Muscle of back (tissue), 11 donors: ENCODE data around the gene HEATR5A. TPM values are rescaled to one million over a fixed set of nuclear protein-coding genes. Genes with fewer than 3 reads are reported as not detected.
A peak's percentile ranks its signal among the peaks of the same experiment; 100 is the strongest.
"Not testable (repeated sequence)": the region's sequence is repeated elsewhere in the genome, so short reads cannot be mapped to it uniquely, and the experiment has no call there.

Experiments
- DNase-seq, 3 donors: peaks; one replicate each; pipeline versions ENCODE4 v3.0.0 to v3.0.0-alpha.2; 2013
- polyA plus RNA-seq, 10 donors: library from polyadenylated mRNA; unstranded; fragments of 120-200 nt; gene quantifications; one replicate each; pipeline ENCODE4 v1.2.1, GENCODE V29; 2013; ENCODE audit not compliant: insufficient read length in 10 of 10

Gene HEATR5A
- polyA plus RNA-seq, 10 donors = 11.3 to 19.3 (median 16.2) TPM

DNA sequence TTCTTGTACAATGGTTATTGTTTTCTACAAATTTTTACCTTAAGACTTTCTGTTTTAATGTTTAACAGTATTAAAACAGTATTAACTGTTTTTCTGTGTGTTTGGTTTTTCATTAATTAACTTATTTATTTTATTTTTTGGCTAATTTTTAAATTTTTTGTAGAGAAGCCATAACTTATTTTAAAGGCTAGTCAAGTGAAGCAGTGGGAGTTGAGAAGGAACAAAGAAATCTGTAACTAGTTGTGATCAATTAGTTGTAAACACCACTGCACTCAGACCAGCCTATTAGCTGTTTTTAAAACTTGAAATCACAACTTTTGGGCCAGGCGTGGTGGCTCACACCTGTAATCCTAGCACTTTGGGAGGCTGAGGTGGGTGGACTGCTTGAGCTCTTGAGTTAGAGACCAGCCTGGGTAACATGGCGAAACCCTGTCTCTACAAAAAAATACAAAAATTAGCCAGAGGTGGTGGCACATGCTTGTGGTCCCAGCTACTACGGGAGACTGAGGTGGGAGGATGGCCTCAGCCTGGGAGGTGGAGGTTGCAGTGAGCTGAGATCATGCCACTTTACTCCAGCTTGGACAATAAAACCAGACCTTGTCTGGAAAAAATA lies 161.8 kb downstream of the HEATR5A start:
- no peak for DNase-seq

DNA sequence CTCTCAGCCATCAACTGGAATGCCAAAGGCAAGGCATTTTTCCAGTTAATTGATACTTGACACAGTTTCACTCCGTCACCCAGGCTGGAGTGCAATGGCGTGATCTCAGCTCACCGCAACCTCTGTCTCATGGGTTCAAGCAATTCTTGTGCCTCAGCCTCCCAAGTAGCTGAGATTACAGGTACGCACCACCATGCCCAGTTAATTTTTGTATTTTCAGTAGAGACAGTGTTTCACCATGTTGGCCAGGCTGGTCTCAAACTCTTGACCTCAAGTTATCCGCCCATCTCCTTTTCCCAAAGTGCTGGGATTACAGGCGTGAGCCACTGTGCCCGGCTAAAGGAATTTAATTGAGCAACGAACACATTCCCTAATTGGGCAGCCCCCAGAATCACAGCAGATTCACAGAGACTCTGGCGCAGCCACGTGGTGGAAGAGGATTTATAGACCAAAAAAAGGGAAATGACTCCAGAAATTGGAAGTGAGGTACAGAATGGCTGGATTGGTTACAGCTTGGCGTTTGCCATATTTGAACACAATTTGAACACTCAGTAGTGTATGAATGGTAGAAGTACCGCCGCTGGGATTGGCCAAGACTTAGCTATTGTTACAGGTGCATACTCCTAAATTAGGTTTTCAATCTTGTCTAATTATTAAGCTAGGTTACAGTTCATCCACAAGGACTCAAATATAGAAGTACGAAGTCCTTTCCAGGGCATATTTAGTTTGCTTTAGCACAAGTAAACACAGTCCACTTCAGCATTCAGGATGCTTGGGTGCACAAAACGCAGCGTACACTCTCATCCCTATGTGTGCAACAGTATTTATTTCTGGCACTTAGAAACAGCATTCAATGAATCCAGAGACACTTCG lies 162.6 kb downstream of the HEATR5A start:
- not testable (repeated sequence) for DNase-seq

DNA sequence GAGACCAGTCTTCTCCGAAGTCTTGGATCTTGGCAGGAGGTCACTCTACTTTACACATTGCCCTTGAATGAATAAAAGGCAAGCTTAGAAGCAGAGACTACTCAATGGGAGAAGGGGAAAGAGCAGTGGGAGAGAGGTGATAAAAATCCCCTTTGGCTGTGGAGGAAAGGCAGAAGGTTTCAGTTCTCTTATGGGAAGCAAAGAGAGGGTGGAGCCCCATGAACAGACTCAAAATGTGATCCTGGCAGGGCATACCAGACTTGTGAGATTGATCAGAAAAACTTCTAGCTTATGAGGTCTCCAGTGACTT lies 163.2 kb downstream of the HEATR5A start:
- no peak for DNase-seq

DNA sequence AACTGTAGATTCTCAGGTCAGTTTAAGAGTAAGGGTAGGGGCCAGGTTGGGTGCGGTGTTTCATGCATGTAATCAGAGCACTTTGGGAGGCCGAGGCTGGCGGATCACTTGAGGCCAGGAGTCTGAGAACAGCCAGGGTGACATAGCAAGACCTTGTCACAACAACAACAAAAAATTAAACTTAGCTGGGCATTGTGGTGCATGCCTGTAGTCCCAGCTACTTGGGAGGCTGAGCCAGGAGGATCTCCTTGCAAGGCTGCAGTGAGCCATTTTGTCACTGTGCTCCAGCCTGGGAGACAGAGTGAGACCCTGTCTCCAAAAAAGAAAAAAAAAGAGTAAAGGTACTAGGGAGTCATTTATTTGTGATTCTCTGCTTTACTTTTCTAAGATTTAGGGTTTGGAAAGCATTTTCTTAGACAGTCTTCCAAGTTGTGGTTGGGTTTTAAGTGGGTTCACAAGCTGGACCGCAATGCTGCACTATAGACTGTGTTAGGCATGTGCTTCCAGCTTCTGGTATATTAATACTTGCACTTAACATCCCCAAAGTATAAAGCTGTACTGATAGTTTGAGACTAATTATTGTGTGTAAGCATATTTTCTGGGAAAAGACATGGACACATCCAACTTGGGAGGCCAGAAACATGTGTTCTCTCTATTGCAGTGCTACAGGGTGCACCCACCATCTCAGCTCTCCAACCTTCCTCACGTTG lies 163.7 kb downstream of the HEATR5A start:
- DNase-seq = no peak

DNA sequence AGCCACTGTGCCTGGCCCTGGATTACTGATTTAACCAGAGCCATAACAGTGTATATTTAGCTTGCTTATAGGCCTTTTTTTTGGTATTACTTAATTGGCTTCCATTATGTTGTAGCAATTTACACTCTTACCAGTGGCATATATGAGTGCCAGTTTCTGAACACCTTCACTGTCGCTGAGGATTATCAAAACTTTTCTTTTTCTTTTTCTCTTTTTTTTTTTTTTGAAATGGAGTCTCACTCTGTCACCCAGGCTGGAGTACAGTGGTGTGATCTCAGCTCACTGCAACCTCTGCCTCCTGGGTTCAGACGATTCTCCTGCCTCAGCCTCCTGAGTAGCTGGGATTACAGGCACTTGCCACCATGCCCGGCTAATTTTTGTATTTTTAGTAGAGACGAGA lies 164.4 kb downstream of the HEATR5A start:
- DNase-seq = not testable (repeated sequence)

DNA sequence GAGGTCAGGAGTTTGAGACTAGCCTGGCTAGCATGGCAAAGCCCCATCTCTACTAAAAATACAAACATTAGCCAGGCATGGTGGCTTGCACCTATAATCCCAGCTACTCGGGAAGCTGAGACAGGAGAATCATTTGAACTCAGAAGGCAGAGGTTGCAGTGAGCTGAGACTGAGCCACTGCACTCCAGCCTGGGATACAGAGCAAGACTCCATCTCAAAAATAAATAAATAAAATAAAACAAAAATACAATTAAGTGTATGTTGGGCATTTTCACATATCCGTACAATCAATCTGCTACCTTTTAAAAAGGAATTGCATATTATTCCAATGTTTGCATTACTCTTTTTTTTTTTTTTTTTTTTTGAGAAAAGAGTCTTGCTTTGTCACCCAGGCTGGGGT lies 165.1 kb downstream of the HEATR5A start:
- DNase-seq = no peak

DNA sequence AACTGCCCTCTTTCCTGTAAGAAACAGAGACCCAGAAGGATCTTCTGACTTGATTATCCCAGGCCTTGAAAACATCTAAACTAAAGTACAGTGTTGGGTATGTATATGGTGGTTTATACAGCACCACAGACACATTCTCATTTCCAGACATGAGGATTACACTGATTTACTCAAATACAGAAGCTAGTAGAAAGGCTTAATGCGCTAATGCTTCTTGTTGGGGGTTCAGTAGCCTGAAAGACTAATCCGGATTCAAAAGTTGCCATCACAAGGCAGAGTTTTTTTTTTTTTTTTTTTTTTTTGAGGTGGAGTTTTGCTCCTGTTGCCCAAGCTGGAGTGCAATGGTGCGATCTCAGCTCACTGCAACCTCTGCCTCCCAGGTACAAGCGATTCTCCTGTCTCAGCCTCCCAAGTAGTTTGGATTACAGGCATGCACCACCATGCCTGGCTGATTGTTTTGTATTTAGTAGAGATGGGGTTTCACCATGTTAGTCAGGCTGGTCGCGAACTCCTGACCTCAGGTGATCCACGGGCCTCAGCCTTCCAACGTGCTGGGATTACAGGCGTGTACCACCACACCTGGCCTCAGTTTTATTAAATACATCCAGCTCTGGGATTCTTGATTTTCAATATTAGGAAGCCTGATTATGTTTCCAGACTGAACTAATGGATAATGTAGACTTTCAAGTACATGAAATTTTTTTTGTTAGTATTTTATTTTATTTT lies 166.4 kb downstream of the HEATR5A start:
- no peak for DNase-seq

DNA sequence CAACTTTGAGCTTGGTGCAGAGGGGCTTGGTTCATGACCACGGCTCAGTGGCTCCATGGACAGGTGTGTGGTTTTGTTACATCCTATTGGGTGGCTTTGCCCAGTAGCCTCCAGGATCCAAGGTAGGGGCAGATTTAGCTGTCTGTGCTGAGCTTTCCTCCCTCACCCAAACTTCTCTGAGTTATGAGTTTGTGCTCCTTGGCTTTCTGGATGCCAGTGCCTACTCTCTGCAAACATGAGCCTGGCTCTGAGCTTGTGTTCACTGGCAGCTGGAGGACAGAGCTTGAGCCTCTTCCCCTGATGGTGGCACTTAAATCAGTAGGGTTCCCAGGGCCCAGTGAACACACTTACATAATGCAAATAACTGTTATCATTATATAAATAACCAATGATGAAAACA lies 167.5 kb downstream of the HEATR5A start:
- no peak for DNase-seq

DNA sequence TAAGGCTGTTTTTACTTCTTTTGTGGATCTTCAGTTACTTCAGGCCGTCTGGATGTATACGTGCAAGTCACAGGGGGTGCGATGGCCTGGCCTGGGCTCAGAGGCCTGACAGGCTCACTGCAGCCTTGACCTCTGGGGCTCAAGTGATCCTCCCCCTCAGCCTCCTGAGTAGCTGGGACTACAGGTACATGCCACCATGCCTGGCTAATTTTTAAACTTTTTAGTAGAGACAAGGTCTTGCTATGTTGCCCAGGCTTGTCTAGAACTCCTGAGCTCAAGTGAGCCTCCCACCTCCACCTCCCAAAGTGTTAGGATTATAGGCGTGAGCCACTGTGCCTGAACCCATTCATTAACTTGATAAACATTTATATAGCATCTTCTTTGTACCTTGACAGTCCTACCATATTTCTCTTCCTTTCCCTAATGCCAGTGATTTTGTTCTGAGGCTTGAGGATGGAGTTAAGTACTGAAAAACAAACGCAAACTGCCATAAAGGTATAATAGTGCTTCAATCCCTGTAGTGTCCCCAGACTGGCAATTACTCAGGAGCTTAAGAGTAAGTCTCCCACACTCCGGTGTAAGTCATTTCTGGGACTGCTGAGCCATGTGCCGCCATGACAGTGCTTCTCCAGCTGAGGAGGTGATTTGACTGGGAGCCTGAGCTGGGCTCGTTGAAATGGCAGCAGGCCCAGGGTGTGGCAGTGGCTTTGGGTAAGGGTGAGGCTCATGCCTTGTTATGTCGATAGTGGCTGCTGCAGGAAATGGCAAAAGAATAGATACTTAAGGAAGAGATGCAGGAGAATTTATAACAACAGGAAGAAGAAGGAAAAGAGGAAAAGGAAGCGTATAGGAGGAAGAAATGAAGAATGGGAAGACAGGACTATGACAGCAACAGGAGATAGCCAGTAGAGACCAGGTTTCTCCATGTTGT lies 169.1 kb downstream of the HEATR5A start:
- DNase-seq = no peak

DNA sequence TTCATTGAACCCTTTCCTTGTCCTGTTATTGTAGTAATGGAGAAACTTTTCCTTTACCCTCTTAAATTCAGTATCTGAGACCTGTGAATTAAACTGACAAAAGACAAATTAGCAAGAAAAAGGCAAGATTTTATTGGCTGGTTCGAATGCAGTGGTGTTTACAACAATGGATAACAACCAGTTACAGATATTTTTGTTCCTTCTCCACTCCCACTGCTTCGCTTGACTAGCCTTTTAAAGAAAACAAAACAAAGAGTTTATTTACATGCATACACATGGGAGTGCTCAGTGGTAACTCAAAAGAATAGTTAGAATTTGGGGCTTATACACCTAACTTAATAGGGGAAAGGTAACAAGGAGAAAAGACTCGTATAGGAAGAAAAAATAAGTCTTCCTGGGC lies 175.7 kb downstream of the HEATR5A start:
- DNase-seq = no peak

DNA sequence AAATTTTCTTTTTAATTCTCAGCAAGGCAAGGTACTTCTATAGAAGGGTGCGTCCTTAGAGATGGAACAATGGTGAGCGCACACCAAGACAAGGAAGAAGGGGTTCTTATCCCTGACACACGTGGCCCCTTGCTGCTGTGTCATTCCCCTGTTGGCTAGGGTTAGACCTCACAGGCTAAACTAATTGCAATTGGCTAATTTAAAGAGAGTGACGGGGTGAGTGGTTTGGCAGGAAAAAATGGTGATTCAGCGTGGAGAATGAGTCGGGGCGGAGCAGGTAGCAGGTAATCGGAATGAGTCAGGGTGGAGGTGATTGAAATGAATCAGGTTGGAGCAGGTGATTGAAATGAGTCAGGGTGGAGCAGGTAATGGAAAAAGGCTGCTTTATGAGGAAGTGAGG lies 176.5 kb downstream of the HEATR5A start:
- DNase-seq = no peak

DNA sequence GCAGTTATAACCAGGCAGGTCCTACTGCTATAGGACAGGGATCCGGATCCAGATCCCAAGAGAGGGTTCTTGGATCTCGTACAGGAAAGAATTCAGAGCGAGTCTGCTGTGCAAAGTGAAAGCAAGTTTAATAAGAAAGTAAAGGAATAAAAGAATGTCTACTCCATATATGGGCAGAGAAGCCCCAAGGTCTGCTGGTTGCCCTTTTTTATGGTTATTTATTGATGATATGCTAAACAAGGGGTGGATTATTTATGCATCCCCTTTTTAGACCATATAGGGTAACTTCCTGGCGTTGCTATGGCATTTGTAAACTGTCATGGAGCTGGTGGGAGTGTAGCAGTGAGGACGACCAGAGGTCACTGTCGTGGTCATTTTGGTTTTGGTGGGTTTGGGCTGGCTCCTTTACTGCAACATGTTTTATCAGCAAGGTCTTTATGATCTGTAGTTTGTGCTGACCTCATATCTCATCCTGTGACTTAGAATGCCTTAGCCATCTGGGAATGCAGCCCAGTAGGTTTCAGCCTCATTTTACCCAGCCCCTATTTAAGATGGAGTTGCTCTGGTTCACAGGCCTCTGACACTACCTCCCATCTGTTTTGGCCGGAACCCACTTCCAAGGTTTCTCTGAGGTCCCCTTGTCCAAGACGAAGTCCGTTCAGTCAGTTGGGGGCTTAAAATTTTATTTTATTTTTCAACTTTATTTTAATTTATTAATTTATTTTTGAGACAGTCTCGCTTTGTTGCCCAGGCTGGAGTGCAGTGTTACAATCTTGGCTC lies 178.0 kb downstream of the HEATR5A start:
- peak; percentile 13 to 67 (median 54) for DNase-seq

Other genes with a start within 250 kb of the HEATR5A start
- 100 to 1,000 TPM in 9 of 10 donors, 10 to 100 TPM in 1; 96.9 to 136 (median 115) TPM for gene HECTD1, start 212.8 kb downstream of the HEATR5A start, polyA plus RNA-seq
- gene DTD2, start 37.0 kb upstream of the HEATR5A start, polyA plus RNA-seq = 10 to 100 TPM in 9 of 10 donors, 1 to 10 TPM in 1; 8.4 to 17.9 (median 12.1) TPM
- not detected for gene GPR33, start 67.5 kb upstream of the HEATR5A start, polyA plus RNA-seq
- 10 to 100 TPM in 2 of 10 donors, 1 to 10 TPM in 8; 6.5 to 11.3 (median 8.9) TPM for gene NUBPL, start 140.9 kb upstream of the HEATR5A start, polyA plus RNA-seq